CD14-positive monocyte (primary cell): ENCODE measurements around the gene EEF1G. TPM values are rescaled to one million over a fixed set of nuclear protein-coding genes. Genes with fewer than 3 reads are reported as not detected.

ENCODE experiments used
- DNase-seq, 3 donors: peaks; one replicate each; pipeline ENCODE4 v3.0.0-alpha.2; 2011 to 2022
- H2AFZ ChIP-seq: 2 replicates; pipeline ENCODE4 v1.6.0; 2012; ENCODE audit warnings: mild to moderate bottlenecking, low read depth, low read length, inconsistent platforms; ENCODE audit not compliant: insufficient read depth, poor library complexity, severe bottlenecking
- H3K27ac ChIP-seq, 2 donors: 1 replicate in 1 of 2; 2 replicates in 1 of 2; pipeline ENCODE4 v1.5.1; 2012 to 2013; ENCODE audit warnings: low read length in 2 of 2, control low read depth in 1 of 2, inconsistent platforms in 1 of 2, low read depth in 1 of 2, mild to moderate bottlenecking in 1 of 2
- H3K27me3 ChIP-seq, 2 donors: one replicate each; pipeline versions ENCODE4 v1.6.0 to v1.6.1; 2011 to 2013; ENCODE audit warnings: low read length in 2 of 2; ENCODE audit not compliant: control insufficient read depth in 2 of 2, insufficient read depth in 2 of 2
- H3K36me3 ChIP-seq, 2 donors: replicated peaks in 1 of 2; 1 replicate in 1 of 2; 2 replicates in 1 of 2; pipeline versions ENCODE4 v1.5.1 to v1.6.1; 2012 to 2013; ENCODE audit warnings: low read length in 2 of 2, control low read depth in 1 of 2, inconsistent platforms in 1 of 2, mild to moderate bottlenecking in 1 of 2; ENCODE audit not compliant: insufficient read depth in 2 of 2, control insufficient read depth in 1 of 2
- H3K4me1 ChIP-seq, 2 donors: 1 replicate in 1 of 2; 2 replicates in 1 of 2; pipeline versions ENCODE4 v1.5.1 to v1.6.1; 2012 to 2013; ENCODE audit warnings: low read length in 2 of 2, control low read depth in 1 of 2, inconsistent platforms in 1 of 2, mild to moderate bottlenecking in 1 of 2, moderate library complexity in 1 of 2; ENCODE audit not compliant: insufficient read depth in 2 of 2, control insufficient read depth in 1 of 2
- H3K4me2 ChIP-seq: replicated peaks from 2 replicates; pipeline ENCODE3; 2012; ENCODE audit warnings: low read length, moderate library complexity, mild to moderate bottlenecking; ENCODE audit not compliant: poor library complexity, severe bottlenecking; ENCODE audit errors: extremely low read depth
- H3K4me3 ChIP-seq, 3 experiments: fragments of 200-600 bp in 1 of 3; sonication (generic) in 1 of 3; replicated peaks in 1 of 3; 1 replicate in 2 of 3; 2 replicates in 1 of 3; pipeline ENCODE4 v1.5.1; 2011 to 2013; ENCODE audit warnings: low read length in 3 of 3, mild to moderate bottlenecking in 3 of 3, control low read depth in 2 of 3, low read depth in 2 of 3, inconsistent platforms in 1 of 3, moderate library complexity in 1 of 3
- H3K79me2 ChIP-seq: 2 replicates; pipeline ENCODE4 v1.6.0; 2012; ENCODE audit warnings: mild to moderate bottlenecking, control low read depth, inconsistent platforms, low read length, moderate library complexity; ENCODE audit not compliant: insufficient read depth
- H3K9ac ChIP-seq: 2 replicates; pipeline ENCODE4 v1.6.0; 2017; ENCODE audit warnings: low read length, mild to moderate bottlenecking; ENCODE audit not compliant: insufficient read depth, poor library complexity, severe bottlenecking
- H3K9me3 ChIP-seq, 2 donors: replicated peaks in 1 of 2; 1 replicate in 1 of 2; 2 replicates in 1 of 2; pipeline versions ENCODE4 v1.5.1 to v1.6.1; 2012 to 2013; ENCODE audit warnings: low read length in 2 of 2, control low read depth in 1 of 2; ENCODE audit not compliant: control insufficient read depth in 1 of 2, insufficient read depth in 1 of 2
- H4K20me1 ChIP-seq: 2 replicates; pipeline ENCODE4 v1.6.0; 2012; ENCODE audit warnings: mild to moderate bottlenecking, low read length, control low read depth, moderate library complexity; ENCODE audit not compliant: insufficient read depth
- H3K27ac Mint-ChIP-seq, 7 donors: one replicate each; pipeline ENCODE4 v1.8.0; 2020; ENCODE audit warnings: mild to moderate bottlenecking in 7 of 7, mixed read lengths in 7 of 7, moderate library complexity in 6 of 7, inconsistent platforms in 2 of 7
- H3K27me3 Mint-ChIP-seq, 3 donors: one replicate each; pipeline ENCODE4 v1.8.0; 2021 to 2022; ENCODE audit warnings: low read depth in 3 of 3, mild to moderate bottlenecking in 3 of 3, mixed read lengths in 3 of 3, moderate library complexity in 3 of 3, inconsistent platforms in 1 of 3
- H3K36me3 Mint-ChIP-seq, 2 donors: one replicate each; pipeline ENCODE4 v1.8.0; 2020; ENCODE audit warnings: mixed read lengths in 2 of 2, inconsistent platforms in 1 of 2, mild to moderate bottlenecking in 1 of 2
- H3K4me1 Mint-ChIP-seq: one replicate; pipeline ENCODE4 v1.8.0; 2020; ENCODE audit warnings: mild to moderate bottlenecking, mixed read lengths
- H3K4me3 Mint-ChIP-seq, 2 donors: one replicate each; pipeline ENCODE4 v1.8.0; 2020; ENCODE audit warnings: mild to moderate bottlenecking in 2 of 2, mixed read lengths in 2 of 2, moderate library complexity in 1 of 2
- H3K9me3 Mint-ChIP-seq, 7 donors: one replicate each; pipeline ENCODE4 v1.8.0; 2020 to 2022; ENCODE audit warnings: mixed read lengths in 7 of 7, mild to moderate bottlenecking in 6 of 7, moderate library complexity in 6 of 7, inconsistent platforms in 2 of 7
- WGBS: methylation state at CpG from one replicate; pipeline ENCODE4 v1.1.5; 2013; ENCODE audit warnings: missing lambda C conversion rate; ENCODE audit not compliant: insufficient coverage; 5-methylcytosine and 5-hydroxymethylcytosine counted together
- intact Hi-C, 2 donors: fragments of 100-400 bp; cut with micrococcal nuclease; formaldehyde crosslinking; loops; one replicate each; pipeline versions ENCODE4 v1.15.0 to v1.15.1; 2023
- polyA plus RNA-seq, 3 donors: library from polyadenylated mRNA; depleted of rRNA in 1 of 3; unstranded in 2 of 3; stranded (reverse) in 1 of 3; fragments of 300-500 nt in 2 of 3; fragments of >200 nt in 1 of 3; fragmentation: Illumina TruSeq in 2 of 3; gene quantifications; 1 replicate in 2 of 3; 2 replicates in 1 of 3; pipeline ENCODE4 v1.2.3, GENCODE V29; 2012 to 2021
- TF ChIP-seq, protein P1 (sequence below): fragments of 200-600 bp; IDR thresholded peaks from one replicate; pipeline ENCODE4 v1.8.0; 2022; ENCODE audit warnings: antibody characterized with exemption, mild to moderate bottlenecking

Gene EEF1G
- polyA plus RNA-seq, 3 donors = 490 to 603 (median 491) TPM

DNA sequence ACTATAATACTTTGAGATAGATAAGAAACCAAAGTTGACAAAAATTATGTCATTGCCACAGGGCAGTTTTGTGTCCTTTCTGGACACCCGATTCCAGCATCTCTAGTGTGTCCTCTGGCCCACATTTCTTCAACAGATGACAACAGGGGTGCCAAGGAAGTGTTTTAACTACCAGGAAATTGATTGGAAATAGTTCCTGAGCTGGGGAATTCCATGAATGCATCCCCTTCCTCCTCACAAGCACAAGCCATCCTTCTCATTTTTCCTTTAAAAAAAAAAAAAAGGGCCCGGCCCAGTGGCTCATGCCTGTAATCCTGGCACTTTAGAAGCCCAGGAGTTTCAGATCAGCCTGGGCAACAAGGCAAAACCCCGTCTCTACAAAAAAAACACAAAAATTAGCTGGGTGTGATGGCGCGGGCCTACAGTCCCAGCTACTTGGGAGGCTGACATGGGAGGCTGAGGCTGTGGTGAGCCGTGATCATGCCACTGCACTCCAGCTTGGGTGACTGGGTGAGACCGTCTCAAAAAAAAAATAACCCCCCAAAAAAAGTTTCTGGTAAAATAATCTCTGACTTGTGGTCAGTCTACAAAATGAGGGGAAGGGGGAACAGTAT lies 48.9 kb upstream of the EEF1G start:
- H3K9ac ChIP-seq = peak overlapping the region; percentile 72
- peak overlapping the region; percentile 97 for H3K4me2 ChIP-seq
- H3K36me3 Mint-ChIP-seq = peaks cover 34 to 50% of the 10 kb centered on the region in 2 donors
- peaks cover 0 to 3% (median 0%) of the 10 kb centered on the region in 3 donors for H3K27me3 Mint-ChIP-seq
- WGBS = no CpG with 5 or more reads among the region's 7 CpGs
- peak overlapping the region; percentile 75 to 95 for H3K27ac ChIP-seq
- peaks cover 21% of the 10 kb centered on the region for H3K79me2 ChIP-seq
- H3K4me1 Mint-ChIP-seq = peaks cover 18% of the 10 kb centered on the region
- H3K4me1 ChIP-seq = peaks cover 18 to 24% of the 10 kb centered on the region in 2 donors
- H4K20me1 ChIP-seq = no peaks in the 10 kb centered on the region
- H3K27ac Mint-ChIP-seq = peak overlapping the region; percentile 92 to 97 (median 95)
- H3K9me3 Mint-ChIP-seq = no peaks in the 10 kb centered on the region
- TF ChIP-seq, protein P1, sequence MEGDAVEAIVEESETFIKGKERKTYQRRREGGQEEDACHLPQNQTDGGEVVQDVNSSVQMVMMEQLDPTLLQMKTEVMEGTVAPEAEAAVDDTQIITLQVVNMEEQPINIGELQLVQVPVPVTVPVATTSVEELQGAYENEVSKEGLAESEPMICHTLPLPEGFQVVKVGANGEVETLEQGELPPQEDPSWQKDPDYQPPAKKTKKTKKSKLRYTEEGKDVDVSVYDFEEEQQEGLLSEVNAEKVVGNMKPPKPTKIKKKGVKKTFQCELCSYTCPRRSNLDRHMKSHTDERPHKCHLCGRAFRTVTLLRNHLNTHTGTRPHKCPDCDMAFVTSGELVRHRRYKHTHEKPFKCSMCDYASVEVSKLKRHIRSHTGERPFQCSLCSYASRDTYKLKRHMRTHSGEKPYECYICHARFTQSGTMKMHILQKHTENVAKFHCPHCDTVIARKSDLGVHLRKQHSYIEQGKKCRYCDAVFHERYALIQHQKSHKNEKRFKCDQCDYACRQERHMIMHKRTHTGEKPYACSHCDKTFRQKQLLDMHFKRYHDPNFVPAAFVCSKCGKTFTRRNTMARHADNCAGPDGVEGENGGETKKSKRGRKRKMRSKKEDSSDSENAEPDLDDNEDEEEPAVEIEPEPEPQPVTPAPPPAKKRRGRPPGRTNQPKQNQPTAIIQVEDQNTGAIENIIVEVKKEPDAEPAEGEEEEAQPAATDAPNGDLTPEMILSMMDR = no peak
- peaks cover 25 to 38% of the 10 kb centered on the region in 2 donors for H3K36me3 ChIP-seq
- peak overlapping the region; percentile 77 for H2AFZ ChIP-seq
- H3K9me3 ChIP-seq = no peaks in the 10 kb centered on the region
- H3K27me3 ChIP-seq = no peaks in the 10 kb centered on the region
- H3K4me3 Mint-ChIP-seq = peak overlapping the region; percentile 89 to 96
- DNase-seq = no peak
- intact Hi-C loops = no loop called here
- peak overlapping the region in 2 of 3 experiments; percentile 27 to 91 for H3K4me3 ChIP-seq

DNA sequence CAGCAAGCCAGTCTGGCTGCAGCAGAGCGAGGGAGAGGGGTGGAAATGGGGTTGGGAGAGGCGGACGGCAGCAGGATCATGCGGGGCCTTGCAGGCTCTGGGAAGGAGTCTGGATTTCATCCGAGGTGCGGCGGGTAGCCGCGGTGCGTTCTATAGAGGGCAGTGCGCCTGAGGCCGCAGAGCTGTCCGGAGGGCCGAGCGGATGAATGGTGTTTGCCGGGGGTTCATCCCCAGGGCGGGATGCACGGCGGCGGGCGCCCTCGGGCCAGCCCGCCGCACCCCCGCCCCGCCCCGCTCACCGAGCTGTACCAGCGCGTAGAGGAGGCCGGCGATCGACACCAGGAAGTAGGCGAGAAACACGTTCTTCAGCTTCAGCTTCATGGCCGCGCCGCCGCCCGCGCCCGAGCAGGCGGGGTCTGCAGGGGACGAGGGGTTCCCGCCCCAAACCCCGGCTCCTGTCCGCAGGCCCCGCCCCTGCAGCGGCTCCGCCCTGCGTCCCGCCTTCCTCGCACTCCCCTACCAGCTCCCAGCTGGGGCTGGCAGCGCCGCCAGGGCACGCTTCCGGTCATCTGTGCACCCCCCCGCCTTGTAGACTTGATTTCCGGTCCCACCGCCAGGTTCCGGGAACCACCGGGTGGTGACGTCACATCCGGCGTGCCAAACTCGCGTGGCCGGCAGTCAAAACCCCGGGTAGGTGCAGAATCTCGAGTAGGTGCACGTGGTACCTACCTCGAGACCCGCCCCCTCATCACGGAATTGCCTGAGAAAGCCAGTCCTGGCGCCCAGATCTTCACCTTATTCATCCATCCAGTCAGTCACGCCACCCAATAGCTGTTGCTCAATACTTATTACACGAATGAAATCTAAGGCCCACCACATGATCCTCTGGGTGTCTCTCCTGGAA lies 48.1 kb upstream of the EEF1G start, which contains the start of gene B3GAT3:
TSS of gene B3GAT3 (minus strand) at position 420 of the 904 bp plus-strand sequence. CDS start at position 381, 39 bp downstream.
- peak; percentile 99 to 100 (median 100) for DNase-seq
- Histone ChIP-seq H3K27ac (peak within 1 kb of the TSS; percentile 76 to 95), H3K4me3 (peak within 1 kb of the TSS; percentile 69 to 91 (median 87)), H4K20me1 (no peaks in the 10 kb centered on the region), H3K27me3 (no peaks in the 10 kb centered on the region), H3K36me3 (peaks cover 22 to 38% of the 10 kb centered on the region in 2 donors), H3K4me1 (peaks cover 18 to 24% of the 10 kb centered on the region in 2 donors), H3K9ac (peak within 1 kb of the TSS; percentile 72), H2AFZ (peak within 1 kb of the TSS; percentile 91), H3K9me3 (no peaks in the 10 kb centered on the region), H3K79me2 (peaks cover 21% of the 10 kb centered on the region), H3K4me2 (peak within 1 kb of the TSS; percentile 97)
- H3K4me1 Mint-ChIP-seq = peaks cover 18% of the 10 kb centered on the region
- TF ChIP-seq, protein P1 = no peak
- H3K9me3 Mint-ChIP-seq = no peaks in the 10 kb centered on the region
- peak within 1 kb of the TSS; percentile 96 to 99 for H3K4me3 Mint-ChIP-seq
- intact Hi-C loops = no loop called here
- WGBS = under 1% methylated on average over 75 of the region's 77 CpGs
- H3K36me3 Mint-ChIP-seq = peaks cover 33 to 50% of the 10 kb centered on the region in 2 donors
- H3K27me3 Mint-ChIP-seq = peaks cover 0 to under 1% (median 0%) of the 10 kb centered on the region in 3 donors
- peak within 1 kb of the TSS; percentile 94 to 97 (median 97) for H3K27ac Mint-ChIP-seq
